Endodermal cell (in vitro differentiated cells): Measurements from ENCODE around the gene ADARB1. TPM values are rescaled to one million over a fixed set of nuclear protein-coding genes. Genes with fewer than 3 reads are reported as not detected.

ENCODE experiments used
- DNase-seq: peaks from one replicate; pipeline ENCODE4 v3.0.0-alpha.2; 2017
- H3K27ac ChIP-seq: 2 replicates; pipeline ENCODE4 v1.5.1; 2013; ENCODE audit warnings: mild to moderate bottlenecking, low read depth, low read length, moderate library complexity
- H3K27me3 ChIP-seq: 2 replicates; pipeline ENCODE4 v1.6.1; 2013; ENCODE audit warnings: mild to moderate bottlenecking, low read length, moderate library complexity; ENCODE audit not compliant: insufficient read depth, control insufficient read depth, poor library complexity, severe bottlenecking
- H3K36me3 ChIP-seq: 2 replicates; pipeline ENCODE4 v1.7.0; 2013; ENCODE audit warnings: mild to moderate bottlenecking, low read length, moderate library complexity; ENCODE audit not compliant: control insufficient read depth, insufficient read depth
- H3K4me1 ChIP-seq: one replicate; pipeline ENCODE4 v1.7.0; 2013; ENCODE audit warnings: low read length; ENCODE audit not compliant: control insufficient read depth, insufficient read depth
- H3K4me3 ChIP-seq: 2 replicates; pipeline ENCODE4 v1.5.1; 2013; ENCODE audit warnings: mild to moderate bottlenecking, low read length, moderate library complexity
- H3K9ac ChIP-seq: 2 replicates; pipeline ENCODE4 v1.6.1; 2013; ENCODE audit warnings: mild to moderate bottlenecking, low read length, moderate library complexity; ENCODE audit not compliant: poor library complexity, severe bottlenecking; ENCODE audit errors: extremely low read depth
- H3K9me3 ChIP-seq: 2 replicates; pipeline ENCODE4 v1.6.1; 2013; ENCODE audit warnings: mild to moderate bottlenecking, low read length, moderate library complexity; ENCODE audit not compliant: control insufficient read depth
- H3K27ac Mint-ChIP-seq: 2 replicates; pipeline ENCODE4 v1.8.0; 2020; ENCODE audit warnings: mixed read lengths
- H3K27me3 Mint-ChIP-seq: 2 replicates; pipeline ENCODE4 v1.8.0; 2021; ENCODE audit warnings: mild to moderate bottlenecking, mixed read lengths; ENCODE audit not compliant: insufficient read depth
- H3K36me3 Mint-ChIP-seq: 2 replicates; pipeline ENCODE4 v1.8.0; 2020; ENCODE audit warnings: low read depth, mixed read lengths
- H3K4me1 Mint-ChIP-seq: 2 replicates; pipeline ENCODE4 v1.8.0; 2020; ENCODE audit warnings: mixed read lengths
- H3K4me3 Mint-ChIP-seq: 2 replicates; pipeline ENCODE4 v1.8.0; 2020; ENCODE audit warnings: mild to moderate bottlenecking, moderate library complexity, mixed read lengths
- H3K9me3 Mint-ChIP-seq: 2 replicates; pipeline ENCODE4 v1.8.0; 2020; ENCODE audit warnings: mild to moderate bottlenecking, mixed read lengths
- WGBS, 2 experiments: methylation state at CpG; one replicate each; pipeline versions ENCODE4 v1.1.5 to v1.1.7; 2013; ENCODE audit warnings: missing lambda C conversion rate in 2 of 2, mixed read lengths in 1 of 2; ENCODE audit not compliant: insufficient coverage in 1 of 2, insufficient read length in 1 of 2; 5-methylcytosine and 5-hydroxymethylcytosine counted together
- total RNA-seq, 2 donors: library from RNA; stranded (reverse); fragmentation: NEBNext Ultra II Directional in 1 of 2; extraction: Animal tissue kit (Norgen Biotek cat#: 25700) in 1 of 2; gene quantifications; 2 replicates in 1 of 2; 3 replicates in 1 of 2; pipeline ENCODE4 v1.2.1, GENCODE V29; 2021
- TF ChIP-seq, protein P1 (sequence below): fragments of 200-600 bp; sonication (generic); conservative IDR thresholded peaks from 2 replicates; pipeline ENCODE4 v1.5.0; 2021; ENCODE audit warnings: antibody characterized with exemption, mild to moderate bottlenecking

Gene ADARB1
- total RNA-seq, 2 donors from 2014 or later, result 11.5 to 20.1 TPM

DNA sequence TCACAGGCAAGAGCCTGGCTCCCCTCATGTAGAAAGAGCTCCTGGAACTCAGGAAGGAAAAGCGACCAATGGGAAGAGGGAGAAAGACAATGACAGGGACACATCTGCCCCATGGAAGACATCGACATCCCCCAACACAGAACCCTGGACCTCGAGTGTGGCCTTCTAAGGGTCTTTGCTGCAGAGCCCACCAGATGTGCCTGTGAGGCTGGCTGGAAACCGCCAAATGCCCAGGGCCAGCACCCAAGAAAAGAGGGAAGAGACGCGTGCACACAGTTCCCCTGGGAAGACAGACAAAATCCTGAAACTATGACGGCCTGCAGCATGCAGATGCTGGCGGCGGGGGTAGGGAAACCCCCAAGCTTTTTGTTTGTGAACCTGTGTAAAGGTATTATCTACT is 36.4 kb upstream of the ADARB1 start:
- H3K36me3 ChIP-seq, result no peaks in the 10 kb centered on the region
- H3K27ac Mint-ChIP-seq, result no peak overlapping the region
- no peaks in the 10 kb centered on the region for H3K9me3 ChIP-seq
- no peak overlapping the region for H3K4me3 ChIP-seq
- H3K27me3 ChIP-seq, result no peaks in the 10 kb centered on the region
- no peaks in the 10 kb centered on the region for H3K36me3 Mint-ChIP-seq
- WGBS, 2 experiments, result 90 to 100% methylated on average over 4 to 9 of the region's 9 CpGs
- H3K9me3 Mint-ChIP-seq, result peaks cover 5% of the 10 kb centered on the region
- no peak overlapping the region for H3K9ac ChIP-seq
- H3K4me1 ChIP-seq, result no peaks in the 10 kb centered on the region
- H3K27ac ChIP-seq, result no peak overlapping the region
- H3K4me3 Mint-ChIP-seq, result no peak overlapping the region
- peaks cover 8% of the 10 kb centered on the region for H3K27me3 Mint-ChIP-seq
- no peak for DNase-seq
- no peaks in the 10 kb centered on the region for H3K4me1 Mint-ChIP-seq
- TF ChIP-seq, protein P1, sequence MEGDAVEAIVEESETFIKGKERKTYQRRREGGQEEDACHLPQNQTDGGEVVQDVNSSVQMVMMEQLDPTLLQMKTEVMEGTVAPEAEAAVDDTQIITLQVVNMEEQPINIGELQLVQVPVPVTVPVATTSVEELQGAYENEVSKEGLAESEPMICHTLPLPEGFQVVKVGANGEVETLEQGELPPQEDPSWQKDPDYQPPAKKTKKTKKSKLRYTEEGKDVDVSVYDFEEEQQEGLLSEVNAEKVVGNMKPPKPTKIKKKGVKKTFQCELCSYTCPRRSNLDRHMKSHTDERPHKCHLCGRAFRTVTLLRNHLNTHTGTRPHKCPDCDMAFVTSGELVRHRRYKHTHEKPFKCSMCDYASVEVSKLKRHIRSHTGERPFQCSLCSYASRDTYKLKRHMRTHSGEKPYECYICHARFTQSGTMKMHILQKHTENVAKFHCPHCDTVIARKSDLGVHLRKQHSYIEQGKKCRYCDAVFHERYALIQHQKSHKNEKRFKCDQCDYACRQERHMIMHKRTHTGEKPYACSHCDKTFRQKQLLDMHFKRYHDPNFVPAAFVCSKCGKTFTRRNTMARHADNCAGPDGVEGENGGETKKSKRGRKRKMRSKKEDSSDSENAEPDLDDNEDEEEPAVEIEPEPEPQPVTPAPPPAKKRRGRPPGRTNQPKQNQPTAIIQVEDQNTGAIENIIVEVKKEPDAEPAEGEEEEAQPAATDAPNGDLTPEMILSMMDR, result no peak

DNA sequence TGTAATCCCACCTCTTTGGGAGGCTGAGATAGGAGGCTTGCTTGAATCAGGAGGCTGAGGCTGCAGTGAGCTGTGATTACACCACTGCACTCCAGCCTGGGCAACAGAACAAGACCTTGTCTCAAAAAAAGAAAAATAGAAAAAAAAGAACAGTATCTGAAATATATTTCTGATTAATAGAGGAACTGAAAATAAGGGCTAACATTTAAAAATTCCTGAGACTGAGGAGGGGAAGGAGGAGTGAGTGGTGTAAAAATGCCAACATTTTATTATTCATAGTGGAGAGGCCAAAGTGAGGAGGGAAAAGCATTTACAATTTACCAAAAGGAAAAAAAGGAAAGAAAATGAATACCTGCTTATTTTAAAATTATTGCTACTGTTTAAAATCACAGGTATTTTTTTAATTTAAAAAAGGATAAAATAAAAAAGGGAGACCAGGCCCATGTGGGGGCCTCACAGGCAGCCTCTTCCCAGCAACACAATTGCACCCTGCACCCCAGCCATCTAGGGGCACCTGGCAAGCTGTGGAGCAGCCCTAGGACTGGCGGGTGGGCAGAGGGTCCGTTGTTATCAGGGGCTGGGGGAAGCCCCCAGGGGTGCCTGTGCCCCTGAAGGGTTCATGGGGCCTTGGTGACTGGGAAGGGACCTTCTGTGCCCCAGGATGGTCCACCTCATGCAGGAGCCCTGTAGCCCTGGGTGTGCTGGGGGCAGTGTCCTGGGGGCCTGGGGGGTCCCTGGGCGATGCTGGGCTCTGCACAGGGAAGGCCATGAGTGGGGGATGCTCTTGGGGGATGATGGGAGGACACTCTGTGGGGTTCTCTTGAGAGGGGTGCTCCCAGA is 34.8 kb upstream of the ADARB1 start:
- Mint-ChIP-seq H3K27ac (no peak overlapping the region), H3K27me3 (peaks cover 4% of the 10 kb centered on the region), H3K36me3 (no peaks in the 10 kb centered on the region), H3K9me3 (peaks cover 5% of the 10 kb centered on the region), H3K4me3 (no peak overlapping the region), H3K4me1 (no peaks in the 10 kb centered on the region)
- Histone ChIP-seq H3K4me3 (no peak overlapping the region), H3K9me3 (no peaks in the 10 kb centered on the region), H3K36me3 (no peaks in the 10 kb centered on the region), H3K27ac (no peak overlapping the region), H3K27me3 (no peaks in the 10 kb centered on the region), H3K4me1 (no peaks in the 10 kb centered on the region), H3K9ac (no peak overlapping the region)
- TF ChIP-seq, protein P1, result no peak
- WGBS, 2 experiments, result 90 to 94% methylated on average over 2 to 3 of the region's 3 CpGs
- DNase-seq, result no peak

DNA sequence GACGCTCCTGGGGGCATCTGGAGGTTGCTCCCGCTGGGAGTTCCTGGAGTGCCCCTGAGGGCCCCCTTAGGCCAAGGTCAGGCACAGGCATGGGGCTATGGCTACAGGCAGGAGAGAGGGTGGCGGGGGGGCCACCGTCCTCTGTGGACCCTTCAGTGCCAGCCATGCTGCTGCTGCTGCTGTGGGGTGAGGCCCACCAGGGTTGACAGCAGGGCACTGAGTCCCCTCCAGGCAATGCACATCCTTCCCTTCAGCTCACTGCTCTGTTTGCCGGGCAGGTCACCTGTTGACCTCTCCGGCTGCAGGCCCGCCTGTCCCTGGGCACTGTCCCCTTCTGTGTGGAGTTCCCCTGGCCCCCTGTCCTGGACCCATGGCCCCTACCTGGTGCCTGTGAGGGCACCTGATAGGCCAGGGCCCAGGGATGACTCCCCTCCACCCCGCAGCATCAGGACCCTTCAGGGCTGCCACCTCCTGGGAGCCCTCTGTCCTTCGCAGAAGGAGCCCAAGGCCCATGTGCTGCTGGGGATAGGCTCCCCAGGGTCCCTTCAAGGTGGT is 34.1 kb upstream of the ADARB1 start:
- 89 to 100% methylated on average over 3 to 9 of the region's 9 CpGs for WGBS, 2 experiments
- H3K27me3 Mint-ChIP-seq, result peaks cover 10% of the 10 kb centered on the region
- H3K9me3 Mint-ChIP-seq, result peaks cover 5% of the 10 kb centered on the region
- H3K4me3 ChIP-seq, result no peak overlapping the region
- H3K4me1 Mint-ChIP-seq, result no peaks in the 10 kb centered on the region
- H3K36me3 Mint-ChIP-seq, result no peaks in the 10 kb centered on the region
- H3K4me1 ChIP-seq, result no peaks in the 10 kb centered on the region
- no peak overlapping the region for H3K27ac ChIP-seq
- no peak for DNase-seq
- H3K4me3 Mint-ChIP-seq, result no peak overlapping the region
- TF ChIP-seq, protein P1, result no peak
- no peaks in the 10 kb centered on the region for H3K27me3 ChIP-seq
- H3K9ac ChIP-seq, result no peak overlapping the region
- no peak overlapping the region for H3K27ac Mint-ChIP-seq
- no peaks in the 10 kb centered on the region for H3K9me3 ChIP-seq
- no peaks in the 10 kb centered on the region for H3K36me3 ChIP-seq
